ENCODE measurements around the gene CACNA1G. TPM values are rescaled to one million over a fixed set of nuclear protein-coding genes. Genes with fewer than 3 reads are reported as not detected.

The CACNA1G gene
- total RNA-seq, 6 experiments from 2014 or later = not detected

DNA sequence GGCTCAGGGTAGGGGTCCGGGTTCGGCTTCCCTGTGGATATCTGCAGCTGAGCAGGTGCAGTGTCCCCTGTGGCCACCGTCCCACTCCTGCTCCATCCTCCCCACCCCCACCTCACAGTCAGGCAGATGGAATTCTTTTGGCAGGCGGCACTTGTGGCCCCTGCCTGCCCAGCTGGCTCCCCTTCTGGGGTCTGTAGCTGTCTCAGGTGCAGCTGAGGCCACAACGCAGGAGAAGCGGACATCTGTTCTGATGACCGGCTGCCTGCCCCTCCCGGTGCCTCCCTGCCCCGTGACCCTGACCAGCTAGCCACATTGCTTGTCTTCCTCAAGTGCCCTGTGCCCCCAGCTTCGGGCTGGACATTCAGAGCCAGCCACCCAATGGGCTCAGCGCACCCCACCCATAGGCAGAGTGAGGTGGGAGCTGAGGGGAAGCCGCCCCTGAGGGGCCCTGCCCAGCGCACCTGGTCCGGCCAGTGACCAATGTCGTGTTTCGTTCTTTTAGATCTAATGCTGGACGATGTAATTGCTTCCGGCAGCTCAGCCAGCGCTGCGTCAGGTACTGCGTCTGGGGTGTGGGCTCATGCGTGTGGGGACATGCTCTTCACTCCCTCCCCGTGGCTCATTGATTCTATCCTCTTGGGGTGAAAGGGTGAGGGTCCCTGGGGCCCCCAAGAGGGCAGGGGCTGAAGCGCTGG lies 49.0 kb downstream of the CACNA1G start:
- Histone ChIP-seq H3K4me3 (no peak overlapping the region), H3K4me1 (no peaks in the 10 kb centered on the region), H3K27ac (no peak overlapping the region), H3K36me3 (no peaks in the 10 kb centered on the region), H3K27me3 (no peaks in the 10 kb centered on the region), H3K9me3 (no peaks in the 10 kb centered on the region)
- no peak for TF ChIP-seq POLR2A (IDR thresholded peaks at IDR 0.05)
- TF ChIP-seq, protein P1, sequence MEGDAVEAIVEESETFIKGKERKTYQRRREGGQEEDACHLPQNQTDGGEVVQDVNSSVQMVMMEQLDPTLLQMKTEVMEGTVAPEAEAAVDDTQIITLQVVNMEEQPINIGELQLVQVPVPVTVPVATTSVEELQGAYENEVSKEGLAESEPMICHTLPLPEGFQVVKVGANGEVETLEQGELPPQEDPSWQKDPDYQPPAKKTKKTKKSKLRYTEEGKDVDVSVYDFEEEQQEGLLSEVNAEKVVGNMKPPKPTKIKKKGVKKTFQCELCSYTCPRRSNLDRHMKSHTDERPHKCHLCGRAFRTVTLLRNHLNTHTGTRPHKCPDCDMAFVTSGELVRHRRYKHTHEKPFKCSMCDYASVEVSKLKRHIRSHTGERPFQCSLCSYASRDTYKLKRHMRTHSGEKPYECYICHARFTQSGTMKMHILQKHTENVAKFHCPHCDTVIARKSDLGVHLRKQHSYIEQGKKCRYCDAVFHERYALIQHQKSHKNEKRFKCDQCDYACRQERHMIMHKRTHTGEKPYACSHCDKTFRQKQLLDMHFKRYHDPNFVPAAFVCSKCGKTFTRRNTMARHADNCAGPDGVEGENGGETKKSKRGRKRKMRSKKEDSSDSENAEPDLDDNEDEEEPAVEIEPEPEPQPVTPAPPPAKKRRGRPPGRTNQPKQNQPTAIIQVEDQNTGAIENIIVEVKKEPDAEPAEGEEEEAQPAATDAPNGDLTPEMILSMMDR (IDR thresholded peaks at IDR 0.05) = no peak
- WGBS (ENCODE audit: insufficient coverage, low coverage, low lambda C conversion rate, missing lambda C conversion rate) = 85% methylated on average over 5 of the region's 24 CpGs
- intact Hi-C loops (cut with DNase I) = no loop called here
- DNase-seq (no peak), ATAC-seq (no peak)

DNA sequence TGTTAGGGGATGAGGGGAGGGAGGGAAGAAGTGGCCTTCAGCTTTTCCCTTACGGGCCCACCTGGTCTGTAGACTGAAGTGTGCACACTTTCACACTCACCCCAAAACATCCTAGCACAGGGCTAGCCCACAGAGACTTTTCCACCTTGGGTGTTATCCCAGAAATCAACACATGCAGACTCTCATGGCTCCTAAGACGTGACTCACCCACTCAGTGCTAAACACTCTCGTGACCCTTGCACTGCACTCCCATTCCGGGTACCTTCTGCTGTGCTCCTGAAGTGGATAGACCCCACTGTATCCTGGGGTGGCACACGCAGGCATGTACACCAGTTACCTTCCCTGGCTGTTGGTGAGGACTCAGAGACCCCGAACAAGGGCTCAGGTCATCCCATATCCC lies 51.1 kb downstream of the CACNA1G start:
- WGBS (ENCODE audit: insufficient coverage, low coverage, low lambda C conversion rate, missing lambda C conversion rate) = no CpG with 5 or more reads among the region's 6 CpGs
- ATAC-seq = no peak
- no peaks in the 10 kb centered on the region for H3K4me1 ChIP-seq
- intact Hi-C loops (cut with DNase I) = no loop called here
- no peaks in the 10 kb centered on the region for H3K36me3 ChIP-seq
- TF ChIP-seq, protein P1 (IDR thresholded peaks at IDR 0.05) = no peak
- TF ChIP-seq POLR2A (IDR thresholded peaks at IDR 0.05) = no peak
- H3K27ac ChIP-seq = no peak overlapping the region
- DNase-seq = no peak
- H3K27me3 ChIP-seq = no peaks in the 10 kb centered on the region
- no peak overlapping the region for H3K4me3 ChIP-seq
- no peaks in the 10 kb centered on the region for H3K9me3 ChIP-seq

GRCh38 chr17:50612281-50612680 lies 51.8 kb downstream of the CACNA1G start:
- no peak overlapping the region for H3K4me3 ChIP-seq
- H3K27ac ChIP-seq = no peak overlapping the region
- intact Hi-C loops (cut with DNase I) = no loop called here
- H3K4me1 ChIP-seq = no peaks in the 10 kb centered on the region
- 75% methylated on average over 2 of the region's 12 CpGs for WGBS (ENCODE audit: insufficient coverage, low coverage, low lambda C conversion rate, missing lambda C conversion rate)
- no peaks in the 10 kb centered on the region for H3K27me3 ChIP-seq
- no peak for TF ChIP-seq POLR2A (IDR thresholded peaks at IDR 0.05)
- TF ChIP-seq, protein P1 (IDR thresholded peaks at IDR 0.05) = no peak
- DNase-seq (no peak), ATAC-seq (no peak)
- no peaks in the 10 kb centered on the region for H3K36me3 ChIP-seq
- H3K9me3 ChIP-seq = no peaks in the 10 kb centered on the region

GRCh38 chr17:50613007-50613992 lies 52.8 kb downstream of the CACNA1G start:
- Histone ChIP-seq H3K27me3 (no peaks in the 10 kb centered on the region), H3K9me3 (no peaks in the 10 kb centered on the region), H3K4me3 (no peak overlapping the region), H3K4me1 (no peaks in the 10 kb centered on the region), H3K36me3 (no peaks in the 10 kb centered on the region), H3K27ac (no peak overlapping the region)
- no peak for TF ChIP-seq POLR2A (IDR thresholded peaks at IDR 0.05)
- TF ChIP-seq, protein P1 (IDR thresholded peaks at IDR 0.05) = no peak
- ATAC-seq (no peak), DNase-seq (no peak)
- intact Hi-C loops (cut with DNase I) = no loop called here
- WGBS (ENCODE audit: insufficient coverage, low coverage, low lambda C conversion rate, missing lambda C conversion rate) = 76% methylated on average over 11 of the region's 26 CpGs

Measured in right lobe of liver (tissue), 6 donors.